HG03439 (cell line): ENCODE measurements around the gene ISG15.
"Not testable (repeated sequence)": the region's sequence is repeated elsewhere in the genome, so short reads cannot be mapped to it uniquely, and the experiment has no call there.

Source experiments
- ATAC-seq: cut with Tn5 transposase; IDR thresholded peaks from one replicate; pipeline ENCODE4 v1.9.1; 2021; ENCODE audit warnings: mild to moderate bottlenecking, moderate library complexity; ENCODE audit not compliant: unreplicated experiment

Gene ISG15

GRCh38 chr1:1043921-1044320 lies 30.6 kb downstream of the ISG15 start:
- no peak for ATAC-seq

GRCh38 chr1:1044455-1045078 lies 31.3 kb downstream of the ISG15 start:
- ATAC-seq = no peak

- no peak for ATAC-seq
These were observed 31.8 kb downstream of the ISG15 start for GRCh38 chr1:1045129-1045528.

- ATAC-seq = no peak
These were observed 32.9 kb downstream of the ISG15 start for GRCh38 chr1:1046243-1046642.

- no peak for ATAC-seq
These were observed 33.5 kb downstream of the ISG15 start for GRCh38 chr1:1046767-1047166.

GRCh38 chr1:1047407-1047806 lies 34.1 kb downstream of the ISG15 start:
- no peak for ATAC-seq

- ATAC-seq = no peak
These were observed 34.7 kb downstream of the ISG15 start for GRCh38 chr1:1047963-1048362.

GRCh38 chr1:1048765-1049164 lies 35.5 kb downstream of the ISG15 start:
- no peak for ATAC-seq

- no peak for ATAC-seq
These were observed 36.2 kb downstream of the ISG15 start for GRCh38 chr1:1049318-1050165.

- no peak for ATAC-seq
These were observed 37.3 kb downstream of the ISG15 start for GRCh38 chr1:1050577-1051052.

- no peak for ATAC-seq
These were observed 38.0 kb downstream of the ISG15 start for GRCh38 chr1:1051127-1051810.

GRCh38 chr1:1052003-1052840 lies 38.9 kb downstream of the ISG15 start:
- ATAC-seq = no peak

- no peak for ATAC-seq
These were observed 39.7 kb downstream of the ISG15 start for GRCh38 chr1:1053022-1053421.

GRCh38 chr1:1053682-1054081 lies 40.4 kb downstream of the ISG15 start:
- ATAC-seq = no peak

GRCh38 chr1:1054099-1054700 lies 40.9 kb downstream of the ISG15 start:
- ATAC-seq = no peak

GRCh38 chr1:1054971-1055370 lies 41.7 kb downstream of the ISG15 start:
- no peak for ATAC-seq

- no peak for ATAC-seq
These were observed 42.8 kb downstream of the ISG15 start for GRCh38 chr1:1055841-1056736.

GRCh38 chr1:1057769-1058087 lies 44.4 kb downstream of the ISG15 start:
- not testable (repeated sequence) for ATAC-seq

GRCh38 chr1:1058088-1058905 lies 45.0 kb downstream of the ISG15 start:
- no peak for ATAC-seq
